Activated CD4-positive, CD25-positive, alpha-beta regulatory T cell treated with anti-CD3 and anti-CD28 coated beads, Interleukin-2, amount 50 U/mL, for 16 hours (primary cell): Measurements from ENCODE around the gene XKR8.

ENCODE experiments used
- DNase-seq: peaks from one replicate; pipeline ENCODE4 v3.0.0-alpha.2; 2020; ENCODE audit warnings: low read depth, low spot score

Gene XKR8

GRCh38 chr1:27956761-27957160, 3.0 kb upstream of the XKR8 start:
- no peak for DNase-seq

DNA sequence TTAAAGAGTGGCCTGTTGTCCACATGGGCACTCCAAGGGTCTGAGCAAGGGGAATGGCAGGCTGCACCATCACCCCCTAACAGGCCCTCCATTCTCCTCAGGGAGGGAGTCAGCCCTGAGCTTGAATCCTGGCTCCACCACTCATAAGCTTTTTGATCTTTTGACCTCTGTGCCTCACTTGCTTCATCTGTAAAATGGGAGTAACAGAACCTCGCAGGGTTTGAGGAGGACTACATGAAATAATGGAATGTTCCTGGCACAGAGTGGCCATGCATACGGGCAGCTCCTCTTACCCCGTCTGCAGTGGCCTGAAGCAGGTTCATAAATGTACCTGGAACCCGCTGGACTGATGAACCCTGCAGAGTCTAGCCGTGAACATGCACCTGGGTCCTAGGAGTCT, 2.1 kb upstream of the XKR8 start:
- no peak for DNase-seq

- DNase-seq: no peak
Measured at GRCh38 chr1:27958513-27958912, 1.3 kb upstream of the XKR8 start.

DNA sequence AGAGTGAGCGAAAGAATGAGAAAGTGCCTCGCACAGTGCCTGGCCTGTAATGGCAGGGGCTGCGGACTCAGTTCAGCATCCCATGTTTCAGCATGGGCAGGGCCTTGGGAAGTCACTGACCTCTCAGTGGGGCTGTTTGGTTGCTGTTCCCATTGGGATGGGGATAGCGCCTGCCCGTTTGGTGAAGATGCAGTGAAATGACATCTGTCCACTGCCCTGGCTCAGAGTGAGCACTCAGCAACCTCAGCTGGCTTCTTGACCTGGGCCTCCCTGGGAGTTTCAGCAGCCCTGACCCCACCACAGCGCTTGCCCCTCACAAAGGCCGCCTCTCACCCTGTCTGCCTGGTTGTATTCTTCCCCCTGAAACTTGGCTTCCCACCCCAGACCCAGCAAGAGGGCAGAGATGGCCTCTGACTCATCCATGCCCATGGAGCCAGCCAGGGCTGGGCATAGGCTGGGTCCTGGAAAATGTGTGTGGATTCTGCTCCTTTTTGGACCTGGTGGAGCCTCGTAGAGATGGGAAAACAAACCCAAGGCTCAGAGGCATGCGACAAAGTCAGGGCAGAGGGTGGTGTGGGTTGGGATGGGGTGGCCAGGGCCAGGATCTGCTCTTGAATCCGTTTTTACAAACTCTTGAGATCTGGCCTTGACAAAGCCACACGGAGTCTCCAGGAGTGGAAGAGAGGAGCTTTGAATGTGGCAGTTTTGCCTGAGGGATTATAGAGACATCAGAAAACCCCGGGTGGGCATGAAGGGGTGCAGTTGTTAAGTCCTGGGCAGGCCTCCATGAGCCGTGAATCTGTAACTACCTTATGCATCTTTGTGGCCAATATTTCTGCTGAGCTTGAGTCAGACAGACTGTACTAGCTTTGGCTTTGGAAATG, 1.2 kb downstream of the XKR8 start:
- DNase-seq: no peak

GRCh38 chr1:27961646-27962221, 2.0 kb downstream of the XKR8 start:
- no peak for DNase-seq

DNA sequence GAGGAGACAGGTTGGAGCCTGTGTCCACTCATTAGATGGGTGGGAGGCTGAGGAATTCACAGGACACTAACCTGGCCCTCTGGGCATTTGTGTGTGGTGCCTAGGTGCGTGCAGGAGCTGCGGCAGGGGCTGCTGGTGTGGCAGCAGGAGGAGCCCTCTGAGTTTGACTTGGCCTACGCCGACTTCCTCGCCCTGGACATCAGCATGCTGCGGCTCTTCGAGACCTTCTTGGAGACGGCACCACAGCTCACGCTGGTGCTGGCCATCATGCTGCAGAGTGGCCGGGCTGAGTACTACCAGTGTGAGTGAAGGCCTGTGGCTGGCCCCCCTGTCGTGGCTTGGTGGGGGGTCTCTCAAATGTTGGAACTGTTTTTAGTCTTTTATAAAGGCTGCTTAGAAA, 3.6 kb downstream of the XKR8 start:
- no peak for DNase-seq

DNA sequence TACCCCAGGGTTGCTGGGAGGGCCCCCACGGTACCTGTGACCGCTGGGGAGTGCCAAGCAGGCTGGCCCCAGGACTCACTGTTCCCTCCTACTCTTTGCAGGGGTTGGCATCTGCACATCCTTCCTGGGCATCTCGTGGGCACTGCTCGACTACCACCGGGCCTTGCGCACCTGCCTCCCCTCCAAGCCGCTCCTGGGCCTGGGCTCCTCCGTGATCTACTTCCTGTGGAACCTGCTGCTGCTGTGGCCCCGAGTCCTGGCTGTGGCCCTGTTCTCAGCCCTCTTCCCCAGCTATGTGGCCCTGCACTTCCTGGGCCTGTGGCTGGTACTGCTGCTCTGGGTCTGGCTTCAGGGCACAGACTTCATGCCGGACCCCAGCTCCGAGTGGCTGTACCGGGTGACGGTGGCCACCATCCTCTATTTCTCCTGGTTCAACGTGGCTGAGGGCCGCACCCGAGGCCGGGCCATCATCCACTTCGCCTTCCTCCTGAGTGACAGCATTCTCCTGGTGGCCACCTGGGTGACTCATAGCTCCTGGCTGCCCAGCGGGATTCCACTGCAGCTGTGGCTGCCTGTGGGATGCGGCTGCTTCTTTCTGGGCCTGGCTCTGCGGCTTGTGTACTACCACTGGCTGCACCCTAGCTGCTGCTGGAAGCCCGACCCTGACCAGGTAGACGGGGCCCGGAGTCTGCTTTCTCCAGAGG, 6.8 kb downstream of the XKR8 start:
- no peak for DNase-seq

DNA sequence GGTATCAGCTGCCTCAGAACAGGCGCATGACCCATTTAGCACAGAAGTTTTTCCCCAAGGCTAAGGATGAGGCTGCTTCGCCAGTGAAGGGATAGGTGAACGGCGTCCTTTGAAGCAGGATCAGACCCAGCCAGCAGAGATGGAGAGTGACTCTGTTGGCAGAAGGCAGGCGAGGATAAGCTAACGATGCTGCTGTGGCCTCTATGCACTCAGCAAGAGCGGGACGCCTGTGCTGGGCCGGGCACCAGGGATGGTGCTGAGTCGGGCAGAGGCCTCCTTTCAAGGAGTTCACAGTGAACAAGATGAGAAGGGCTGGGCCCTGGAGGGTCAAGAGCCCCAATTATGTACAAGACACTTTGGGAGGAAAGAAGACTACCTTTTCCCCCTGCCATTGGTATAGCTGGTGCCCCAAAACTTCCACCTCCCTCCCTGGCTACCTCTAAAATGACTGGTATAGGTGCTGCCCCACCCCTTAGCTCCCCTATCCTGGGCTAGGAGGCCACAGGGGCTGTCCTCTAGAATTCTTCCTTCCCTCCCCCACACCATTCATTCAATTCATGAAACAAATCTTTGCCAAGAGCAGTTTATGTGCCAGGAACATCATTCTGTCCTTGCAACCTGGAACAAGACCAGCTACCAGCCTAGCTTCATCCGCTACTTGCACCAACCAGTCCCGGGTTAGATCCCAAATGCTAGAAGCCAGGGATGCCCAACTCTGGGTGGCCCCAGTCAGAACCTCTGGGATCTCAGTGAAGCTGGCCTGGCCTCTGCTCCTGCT, 7.5 kb downstream of the XKR8 start:
- DNase-seq: no peak

DNA sequence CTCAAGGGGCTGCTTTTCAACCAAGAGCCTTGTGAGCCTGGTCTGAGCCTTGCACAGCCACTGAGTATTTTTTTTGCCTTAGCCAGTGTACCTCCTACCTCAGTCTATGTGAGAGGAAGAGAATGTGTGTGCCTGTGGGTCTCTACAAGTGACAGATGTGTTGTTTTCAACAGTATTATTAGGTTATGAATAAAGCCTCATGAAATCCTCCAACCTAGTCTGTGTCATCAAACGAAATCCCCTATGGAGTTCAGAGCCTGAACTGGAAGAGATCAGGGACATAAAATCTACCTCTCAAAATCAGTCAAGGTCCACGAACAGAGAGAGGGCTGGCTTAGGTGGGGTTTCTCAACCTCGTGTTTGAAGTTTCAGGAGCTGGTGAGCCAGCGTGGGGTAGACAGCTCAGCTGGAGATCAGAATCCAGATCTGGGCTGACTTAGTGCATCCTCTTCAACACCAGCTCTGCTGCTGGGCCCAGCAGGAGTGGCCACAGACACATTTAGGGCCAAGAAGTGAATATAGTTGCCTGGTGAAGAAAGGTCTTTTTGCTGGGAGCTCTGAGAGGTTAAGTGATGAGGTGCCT, 8.2 kb downstream of the XKR8 start:
- no peak for DNase-seq

DNA sequence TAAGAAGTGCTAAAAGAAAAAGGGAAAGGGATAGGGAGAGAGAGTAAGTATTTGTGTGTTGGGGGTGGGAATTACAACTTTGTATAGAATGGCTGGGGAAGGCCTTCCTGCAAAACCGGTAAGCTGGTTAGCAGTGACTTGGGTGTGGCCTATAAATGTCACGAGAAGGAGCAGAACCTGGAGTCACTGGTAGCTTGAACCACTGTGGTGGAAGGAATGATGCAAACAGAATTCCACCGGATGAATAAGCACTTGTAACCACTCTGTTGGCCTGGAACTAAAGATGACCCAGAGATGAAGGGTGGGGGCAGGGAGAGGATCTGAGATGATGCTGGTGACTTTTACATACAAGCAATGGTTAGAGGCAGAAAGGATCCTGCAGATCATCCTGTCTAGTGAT, 8.9 kb downstream of the XKR8 start:
- DNase-seq: no peak

DNA sequence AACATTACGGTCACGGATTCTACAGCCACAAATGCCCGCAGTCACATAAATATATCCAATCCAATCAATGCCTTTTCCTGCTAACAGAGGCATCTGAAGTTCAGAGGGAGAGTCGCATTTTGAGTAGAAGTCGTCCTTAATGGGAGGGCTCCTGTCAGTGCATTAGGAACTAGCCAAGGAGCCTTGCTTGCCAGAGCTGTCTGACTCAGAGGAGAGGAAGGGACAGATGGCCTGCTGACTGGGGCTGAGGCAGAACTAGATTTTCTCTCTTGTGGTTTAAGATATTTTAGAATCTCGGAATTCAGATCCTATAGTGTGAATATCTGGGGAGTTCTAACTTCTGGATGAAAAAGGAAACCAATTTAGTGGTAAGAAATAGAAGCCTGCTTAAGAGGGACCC, 10.6 kb downstream of the XKR8 start:
- DNase-seq: no peak

- DNase-seq: no peak
Measured at GRCh38 chr1:27971674-27972073, 11.9 kb downstream of the XKR8 start.

DNA sequence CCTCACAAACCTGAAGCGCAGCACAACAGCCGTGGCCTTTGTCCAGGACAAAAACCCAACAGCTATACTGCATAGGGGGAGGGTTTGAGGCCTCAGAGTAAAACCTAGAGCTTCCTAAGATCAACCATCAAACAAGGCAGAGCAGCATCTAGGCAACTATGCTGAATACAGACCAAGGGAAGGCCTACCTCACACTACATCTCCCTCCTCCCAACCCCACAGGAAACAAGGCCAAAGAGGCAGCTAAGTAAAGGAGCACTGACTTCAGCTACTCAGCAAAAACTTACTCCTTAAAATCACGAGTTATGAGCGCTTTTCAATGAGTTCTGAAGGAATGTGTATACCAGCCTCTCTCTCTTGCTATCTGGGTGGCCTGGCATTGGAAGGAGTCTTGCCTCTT, 12.4 kb downstream of the XKR8 start:
- no peak for DNase-seq

- DNase-seq: no peak
Measured at GRCh38 chr1:27973771-27974416, 14.1 kb downstream of the XKR8 start.

- no peak for DNase-seq
Measured at GRCh38 chr1:27974417-27974781, 14.6 kb downstream of the XKR8 start.

- no peak for DNase-seq
Measured at GRCh38 chr1:27979151-27979858, 19.5 kb downstream of the XKR8 start.

DNA sequence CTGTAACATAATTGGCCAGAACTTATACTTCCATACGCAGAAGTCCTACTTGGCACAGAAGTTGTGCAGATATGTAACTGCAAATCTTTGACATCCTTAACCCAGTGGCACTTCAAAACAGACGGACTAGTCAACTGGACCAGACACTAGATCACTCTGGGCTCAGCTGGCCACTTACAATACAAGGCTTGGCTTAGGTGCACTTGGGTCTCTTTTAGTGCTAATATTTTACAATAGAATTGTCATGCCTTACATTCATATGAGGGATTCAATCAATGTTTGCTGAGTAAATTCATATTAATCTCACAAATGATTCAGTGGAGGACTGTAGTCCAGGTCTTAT, 20.1 kb downstream of the XKR8 start:
- no peak for DNase-seq

- DNase-seq: no peak
Measured at GRCh38 chr1:27980216-27980845, 20.6 kb downstream of the XKR8 start.

GRCh38 chr1:27981145-27981544, 21.4 kb downstream of the XKR8 start:
- no peak for DNase-seq

DNA sequence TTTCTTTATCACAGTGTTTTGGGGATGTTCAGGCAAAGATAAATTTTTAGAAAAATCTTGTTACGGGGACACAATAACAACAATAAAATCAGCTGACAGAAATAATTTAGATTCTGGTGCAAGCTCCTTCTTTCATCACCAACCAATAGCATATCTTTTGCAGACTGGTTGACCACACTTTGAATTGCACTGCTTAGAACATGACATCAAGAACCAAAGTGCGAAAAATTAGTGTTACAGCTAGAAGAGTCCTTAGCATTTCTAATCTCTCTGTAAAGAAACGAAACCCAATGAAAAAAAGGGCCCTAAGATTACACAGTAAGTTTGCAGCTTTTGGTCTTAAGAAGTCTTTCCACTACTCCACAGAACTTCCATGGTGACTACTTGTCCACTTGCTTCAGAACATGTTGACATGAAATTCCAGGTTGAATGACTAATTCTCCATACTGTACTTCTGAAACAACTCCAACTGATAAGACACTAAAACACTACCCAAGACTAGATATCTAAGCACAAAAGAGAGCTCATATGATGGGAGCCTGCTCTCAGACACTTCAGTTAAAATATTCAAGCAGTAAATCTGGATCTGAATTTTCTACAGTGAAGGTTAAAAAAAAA, 31.3 kb downstream of the XKR8 start:
- DNase-seq: no peak
